Measurements from ENCODE around the gene DPP6. TPM values are rescaled to one million over a fixed set of nuclear protein-coding genes. Genes with fewer than 3 reads are reported as not detected.
A peak's percentile ranks its signal among the peaks of the same experiment; 100 is the strongest.

The DPP6 gene
- total RNA-seq, 1 donor from 2014 or later, result 0.39 TPM

DNA sequence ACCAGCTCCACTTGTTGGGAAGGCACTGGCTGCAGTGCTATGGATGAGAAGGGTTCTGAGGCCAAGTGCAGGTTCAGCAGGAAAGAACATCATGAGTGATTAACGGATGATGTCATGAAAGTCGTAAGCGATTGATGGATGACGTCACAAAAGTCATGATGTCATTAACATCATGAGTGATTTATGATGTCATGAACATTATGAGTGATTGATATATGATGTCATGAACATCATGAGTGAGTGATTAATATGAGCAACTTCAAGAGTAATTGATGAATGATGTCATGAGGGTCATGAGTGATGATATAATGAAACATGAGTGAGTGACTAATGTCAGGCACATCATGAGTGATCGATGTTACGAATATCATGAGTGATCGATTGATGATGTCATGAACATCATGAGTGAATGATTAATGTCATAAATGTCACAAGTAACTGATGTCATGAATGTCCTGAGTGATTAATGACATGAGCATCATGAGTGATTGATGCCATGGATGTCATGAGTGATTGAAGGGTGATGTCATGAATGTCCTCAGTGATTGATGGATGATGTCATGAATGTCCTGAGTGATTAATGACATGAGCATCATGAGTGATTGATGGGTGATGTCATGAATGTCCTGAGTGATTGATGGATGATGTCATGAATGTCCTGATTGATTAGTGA lies 765.2 kb downstream of the DPP6 start:
- Histone ChIP-seq H3K9ac (no peak overlapping the region), H3K4me1 (no peaks in the 10 kb centered on the region), H3K27me3 (no peaks in the 10 kb centered on the region), H3F3A (ENCODE audit: low read depth) (no peaks in the 10 kb centered on the region), H4K20me1 (ENCODE audit: low read depth) (no peaks in the 10 kb centered on the region), H3K36me3 (no peaks in the 10 kb centered on the region), H2AFZ (replicated peaks) (no peak overlapping the region), H3K27ac (no peak overlapping the region), H3K79me2 (ENCODE audit: low read depth) (no peaks in the 10 kb centered on the region), H3K4me2 (no peak overlapping the region), H3K4me3 (no peak overlapping the region), H3K9me3 (ENCODE audit: low read depth) (peaks cover under 1% of the 10 kb centered on the region)
- no peak for DNase-seq (ENCODE audit: low spot score)
- TF ChIP-seq CTCF (IDR thresholded peaks at IDR 0.05), result no peak
- Mint-ChIP-seq H3K27ac (no peak overlapping the region), H3K4me3 (no peak overlapping the region), H3K4me1 (no peaks in the 10 kb centered on the region), H3K27me3 (ENCODE audit: insufficient read depth, low read depth) (peaks cover 6% of the 10 kb centered on the region), H3K36me3 (no peaks in the 10 kb centered on the region), H3K9me3 (peaks cover 5% of the 10 kb centered on the region)

GRCh38 chr7:154827007-154827406 lies 774.8 kb downstream of the DPP6 start:
- no peaks in the 10 kb centered on the region for H3K4me1 ChIP-seq
- Mint-ChIP-seq H3K27ac (no peak overlapping the region), H3K27me3 (ENCODE audit: insufficient read depth, low read depth) (peaks cover 7% of the 10 kb centered on the region), H3K9me3 (no peaks in the 10 kb centered on the region), H3K4me1 (no peaks in the 10 kb centered on the region), H3K4me3 (no peak overlapping the region), H3K36me3 (no peaks in the 10 kb centered on the region)
- no peaks in the 10 kb centered on the region for H3F3A ChIP-seq (ENCODE audit: low read depth)
- no peaks in the 10 kb centered on the region for H3K27me3 ChIP-seq
- TF ChIP-seq CTCF (IDR thresholded peaks at IDR 0.05) (no peak), EZH2 (IDR thresholded peaks at IDR 0.05) (no peak), EZH2phosphoT487 (IDR thresholded peaks at IDR 0.05) (no peak)
- no peaks in the 10 kb centered on the region for H3K79me2 ChIP-seq (ENCODE audit: low read depth)
- no peak overlapping the region for H3K4me3 ChIP-seq
- no peak for DNase-seq (ENCODE audit: low spot score)
- H3K27ac ChIP-seq, result no peak overlapping the region
- H3K4me2 ChIP-seq, result no peak overlapping the region
- no peaks in the 10 kb centered on the region for H4K20me1 ChIP-seq (ENCODE audit: low read depth)
- H3K9ac ChIP-seq, result no peak overlapping the region
- H3K36me3 ChIP-seq, result no peaks in the 10 kb centered on the region
- no peaks in the 10 kb centered on the region for H3K9me3 ChIP-seq (ENCODE audit: low read depth)
- no peak overlapping the region for H2AFZ ChIP-seq (replicated peaks)

DNA sequence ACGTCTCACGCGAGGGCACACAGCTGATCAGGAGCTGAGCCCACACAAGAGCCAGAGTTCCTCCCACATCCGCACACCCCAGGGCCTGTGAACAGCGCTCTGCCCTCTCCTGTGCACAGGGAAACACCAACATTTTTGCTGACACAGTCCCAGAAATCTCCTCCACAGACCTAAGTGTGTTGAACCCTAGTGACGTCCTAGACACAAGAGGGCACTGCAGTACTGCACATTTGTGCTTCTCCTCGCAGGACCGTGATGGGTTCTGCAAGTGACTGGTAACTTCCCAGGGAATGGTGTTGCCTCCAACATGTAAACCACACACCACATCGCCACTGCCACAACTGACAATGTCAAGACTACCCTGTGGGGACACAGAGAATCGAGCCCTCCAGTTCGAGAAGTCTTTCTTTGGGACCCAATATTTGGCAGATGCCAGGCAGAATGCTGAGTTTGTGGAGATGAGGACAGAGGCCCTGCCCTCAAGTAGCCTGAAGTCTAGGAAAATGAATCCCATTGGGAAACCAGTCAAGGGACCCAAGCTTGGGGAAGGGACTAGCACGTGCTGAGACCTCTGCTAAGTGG lies 780.5 kb downstream of the DPP6 start:
- Mint-ChIP-seq H3K9me3 (no peaks in the 10 kb centered on the region), H3K4me1 (peaks cover 11% of the 10 kb centered on the region), H3K27ac (no peak overlapping the region), H3K4me3 (no peak overlapping the region), H3K27me3 (ENCODE audit: insufficient read depth, low read depth) (peaks cover 17% of the 10 kb centered on the region), H3K36me3 (no peaks in the 10 kb centered on the region)
- H3K9me3 ChIP-seq (ENCODE audit: low read depth), result no peaks in the 10 kb centered on the region
- H3K36me3 ChIP-seq, result no peaks in the 10 kb centered on the region
- no peak overlapping the region for H3K4me2 ChIP-seq
- H3K4me1 ChIP-seq, result peaks cover 8% of the 10 kb centered on the region
- peak; percentile 61 for TF ChIP-seq CTCF (IDR thresholded peaks at IDR 0.05)
- no peak for TF ChIP-seq EZH2 (IDR thresholded peaks at IDR 0.05)
- no peak for TF ChIP-seq EZH2phosphoT487 (IDR thresholded peaks at IDR 0.05)
- no peak overlapping the region for H2AFZ ChIP-seq (replicated peaks)
- no peaks in the 10 kb centered on the region for H4K20me1 ChIP-seq (ENCODE audit: low read depth)
- peak; percentile 72 for DNase-seq (ENCODE audit: low spot score)
- H3K27ac ChIP-seq, result no peak overlapping the region
- H3K4me3 ChIP-seq, result no peak overlapping the region
- H3K79me2 ChIP-seq (ENCODE audit: low read depth), result no peaks in the 10 kb centered on the region
- peaks cover 3% of the 10 kb centered on the region for H3F3A ChIP-seq (ENCODE audit: low read depth)
- H3K27me3 ChIP-seq, result no peaks in the 10 kb centered on the region
- no peak overlapping the region for H3K9ac ChIP-seq

Measured in neural progenitor cell (in vitro differentiated cells).